HepG2 (cell line): ENCODE results near the gene DNTTIP2. TPM values are rescaled to one million over a fixed set of nuclear protein-coding genes. Genes with fewer than 3 reads are reported as not detected.
A peak's percentile ranks its signal among the peaks of the same experiment; 100 is the strongest.

ENCODE experiments used
- ATAC-seq: fragments of 200-7000 bp; cut with Tn5 transposase; 3 replicates; pipeline ENCODE4 v1.9.1; 2020; ENCODE audit warnings: mild to moderate bottlenecking, moderate library complexity
- BruUV-seq: library from RNA; stranded (reverse); fragments of 400-500 nt; replicated peaks from 2 replicates; lab custom pipeline; 2021; lab: Mats Ljungman, UMichigan
- CTCF ChIA-PET: fragments of 300-600 bp; formaldehyde crosslinking; extraction: SDS; loops from one replicate; lab custom pipeline; 2021; ENCODE audit warnings: low total read pairs, inconsistent platforms, low intra/inter-chr PET ratio; lab: Yijun Ruan, JAX
- POLR2A ChIA-PET: fragments of 350-600 bp; sonication (Branson Sonifier 250); formaldehyde crosslinking; loops from one replicate; lab custom pipeline; 2020; ENCODE audit warnings: antibody characterized with exemption, inconsistent platforms; lab: Yijun Ruan, JAX
- DNase-seq: peaks from one replicate; pipeline ENCODE4 v3.0.0-alpha.2; 2015; ENCODE audit warnings: low spot score
- FAIRE-seq: peaks from 3 replicates; lab custom pipeline; 2011; peaks lifted over from hg19 to GRCh38; lab: Jason Lieb, UNC
- H2AFZ ChIP-seq: one replicate; pipeline ENCODE4 v1.6.1; 2011; ENCODE audit warnings: low read length, inconsistent platforms
- H3K27ac ChIP-seq: fragments of 300-600 bp; 3 replicates; pipeline ENCODE4 v1.8.0; 2011; ENCODE audit warnings: mixed run types, mild to moderate bottlenecking, mixed read lengths, low read length, inconsistent platforms; ENCODE audit not compliant: insufficient read depth; ENCODE audit errors: extremely low read length
- H3K27me3 ChIP-seq, 2 experiments: fragments of 200-600 bp in 1 of 2; 2 replicates in 1 of 2; 3 replicates in 1 of 2; pipeline versions ENCODE4 v1.6.0 to v1.8.0; 2011; ENCODE audit warnings: low read length in 2 of 2, mild to moderate bottlenecking in 2 of 2, moderate library complexity in 2 of 2, inconsistent platforms in 1 of 2; ENCODE audit not compliant: insufficient read depth in 2 of 2, control insufficient read depth in 1 of 2
- H3K36me3 ChIP-seq, 2 experiments: fragments of 200-600 bp in 1 of 2; replicated peaks in 1 of 2; 2 replicates in 1 of 2; 3 replicates in 1 of 2; pipeline versions ENCODE4 v1.5.1 to v1.8.0; 2011; ENCODE audit warnings: low read length in 2 of 2, inconsistent platforms in 1 of 2; ENCODE audit not compliant: insufficient read depth in 2 of 2, control insufficient read depth in 1 of 2
- H3K4me1 ChIP-seq: 2 replicates; pipeline ENCODE4 v1.5.1; 2012; ENCODE audit warnings: low read length, inconsistent platforms; ENCODE audit not compliant: insufficient read depth
- H3K4me2 ChIP-seq: 2 replicates; pipeline ENCODE4 v1.6.0; 2011; ENCODE audit warnings: low read depth, low read length, inconsistent platforms
- H3K4me3 ChIP-seq, 3 experiments: fragments of 200-600 bp in 1 of 3; sonication (generic), shearing (Covaris generic) in 1 of 3; replicated peaks in 1 of 3; 2 replicates each; pipeline ENCODE4 v1.5.1; 2011 to 2016; ENCODE audit warnings: low read length in 3 of 3, inconsistent platforms in 2 of 3, low read depth in 2 of 3, mild to moderate bottlenecking in 2 of 3, control low read depth in 1 of 3, mixed read lengths in 1 of 3; ENCODE audit not compliant: insufficient read depth in 1 of 3
- H3K79me2 ChIP-seq: one replicate; pipeline ENCODE4 v1.6.1; 2011; ENCODE audit warnings: low read length, inconsistent platforms; ENCODE audit not compliant: insufficient read depth
- H3K9ac ChIP-seq: 2 replicates; pipeline ENCODE4 v1.6.0; 2011; ENCODE audit warnings: mild to moderate bottlenecking, low read depth, low read length, inconsistent platforms; ENCODE audit not compliant: insufficient read depth
- H3K9me3 ChIP-seq: 2 replicates; pipeline ENCODE4 v1.5.1; 2012; ENCODE audit warnings: mild to moderate bottlenecking, low read length
- H4K20me1 ChIP-seq: 2 replicates; pipeline ENCODE4 v1.6.0; 2011; ENCODE audit warnings: inconsistent platforms, mild to moderate bottlenecking, low read length, moderate library complexity; ENCODE audit not compliant: insufficient read depth
- ERF ChIP-seq: IDR thresholded peaks from 2 replicates; pipeline ENCODE4 v1.6.1; 2018; ENCODE audit warnings: missing biosample characterization, missing genetic modification reagents
- KLF13 ChIP-seq: sonication (generic); formaldehyde crosslinking; IDR thresholded peaks from 2 replicates; pipeline ENCODE4 v1.4.0; 2020; ENCODE audit warnings: mild to moderate bottlenecking, missing genetic modification reagents
- MBD4 ChIP-seq: IDR thresholded peaks from 2 replicates; pipeline ENCODE4 v1.6.1; 2012; ENCODE audit warnings: low read length, inconsistent platforms, borderline replicate concordance
- MLLT10 ChIP-seq: sonication (generic); formaldehyde crosslinking; IDR thresholded peaks from 2 replicates; pipeline ENCODE4 v1.4.0; 2020; ENCODE audit warnings: missing genetic modification reagents
- RXRA ChIP-seq: sonication (generic); formaldehyde crosslinking; IDR thresholded peaks from 2 replicates; pipeline ENCODE4 v1.5.1; 2020; ENCODE audit warnings: missing genetic modification reagents
- ZNF569 ChIP-seq: sonication (generic); formaldehyde crosslinking; IDR thresholded peaks from 2 replicates; pipeline ENCODE4 v1.5.0; 2020; ENCODE audit warnings: mild to moderate bottlenecking, missing genetic modification reagents, moderate library complexity, borderline replicate concordance
- ZNF570 ChIP-seq: sonication (generic); formaldehyde crosslinking; IDR thresholded peaks from 2 replicates; pipeline ENCODE4 v1.4.0; 2020; ENCODE audit warnings: mild to moderate bottlenecking, missing genetic modification reagents, borderline replicate concordance
- WGBS: methylation state at CpG from one replicate; pipeline ENCODE4 v1.1.6; 2017; ENCODE audit warnings: low lambda C conversion rate; 5-methylcytosine and 5-hydroxymethylcytosine counted together
- in situ Hi-C: cut with HindIII; loops from 2 replicates; pipeline ENCODE4 v1.10.0; 2017; ENCODE audit warnings: low pct_unique_long_range_greater_than_20kb; ENCODE audit not compliant: extremely low pct_ligation_motif_present
- intact Hi-C: fragments of 100-400 bp; cut with micrococcal nuclease; formaldehyde crosslinking; loops from one replicate; pipeline ENCODE4 v1.10.0; 2022; ENCODE audit not compliant: unreplicated experiment
- polyA plus RNA-seq, 8 experiments: library from polyadenylated mRNA; depleted of rRNA in 3 of 8; stranded (reverse) in 7 of 8; unstranded in 1 of 8; fragments of >200 nt; fragmentation: Illumina TruSeq in 4 of 8; extraction: Trizol in 4 of 8; gene quantifications; 2 replicates each; pipeline versions ENCODE4 v1.2.1 to v1.2.3, GENCODE V29; 2011 to 2016; ENCODE audit warnings: low read depth in 4 of 8, missing spikeins in 1 of 8, mixed read lengths in 1 of 8; ENCODE audit not compliant: insufficient read depth in 1 of 8
- total RNA-seq, 5 experiments: library from RNA; depleted of rRNA; stranded (reverse); fragments of >200 nt; fragmentation: Illumina TruSeq; extraction: Trizol; gene quantifications; 2 replicates each; pipeline ENCODE4 v1.2.3, GENCODE V29; 2016; ENCODE audit warnings: low read depth in 1 of 5
- TF ChIP-seq, protein P1 (sequence below): sonication (generic); formaldehyde crosslinking; IDR thresholded peaks from 2 replicates; pipeline ENCODE4 v1.5.0; 2020; ENCODE audit warnings: mild to moderate bottlenecking, missing genetic modification reagents
- TF ChIP-seq, protein P2 (sequence below): sonication (generic); formaldehyde crosslinking; IDR thresholded peaks from 2 replicates; pipeline ENCODE4 v1.4.0; 2020; ENCODE audit warnings: mild to moderate bottlenecking, missing genetic modification reagents
- TF ChIP-seq, protein P3 (sequence below): sonication (generic); formaldehyde crosslinking; IDR thresholded peaks from 2 replicates; pipeline ENCODE4 v1.5.1; 2020; ENCODE audit warnings: missing genetic modification reagents, mild to moderate bottlenecking, borderline replicate concordance
- TF ChIP-seq, protein P4 (sequence below): sonication (generic); formaldehyde crosslinking; conservative IDR thresholded peaks from 2 replicates; pipeline ENCODE4 v1.4.0; 2020; ENCODE audit warnings: mild to moderate bottlenecking, missing genetic modification reagents, moderate library complexity

Gene DNTTIP2
- total and polyA plus RNA-seq, 2 of the 13 experiments (the other 11 are each of a cell fraction or from before 2014, with no cell fraction given), result 11.4 to 63.3 TPM

DNA sequence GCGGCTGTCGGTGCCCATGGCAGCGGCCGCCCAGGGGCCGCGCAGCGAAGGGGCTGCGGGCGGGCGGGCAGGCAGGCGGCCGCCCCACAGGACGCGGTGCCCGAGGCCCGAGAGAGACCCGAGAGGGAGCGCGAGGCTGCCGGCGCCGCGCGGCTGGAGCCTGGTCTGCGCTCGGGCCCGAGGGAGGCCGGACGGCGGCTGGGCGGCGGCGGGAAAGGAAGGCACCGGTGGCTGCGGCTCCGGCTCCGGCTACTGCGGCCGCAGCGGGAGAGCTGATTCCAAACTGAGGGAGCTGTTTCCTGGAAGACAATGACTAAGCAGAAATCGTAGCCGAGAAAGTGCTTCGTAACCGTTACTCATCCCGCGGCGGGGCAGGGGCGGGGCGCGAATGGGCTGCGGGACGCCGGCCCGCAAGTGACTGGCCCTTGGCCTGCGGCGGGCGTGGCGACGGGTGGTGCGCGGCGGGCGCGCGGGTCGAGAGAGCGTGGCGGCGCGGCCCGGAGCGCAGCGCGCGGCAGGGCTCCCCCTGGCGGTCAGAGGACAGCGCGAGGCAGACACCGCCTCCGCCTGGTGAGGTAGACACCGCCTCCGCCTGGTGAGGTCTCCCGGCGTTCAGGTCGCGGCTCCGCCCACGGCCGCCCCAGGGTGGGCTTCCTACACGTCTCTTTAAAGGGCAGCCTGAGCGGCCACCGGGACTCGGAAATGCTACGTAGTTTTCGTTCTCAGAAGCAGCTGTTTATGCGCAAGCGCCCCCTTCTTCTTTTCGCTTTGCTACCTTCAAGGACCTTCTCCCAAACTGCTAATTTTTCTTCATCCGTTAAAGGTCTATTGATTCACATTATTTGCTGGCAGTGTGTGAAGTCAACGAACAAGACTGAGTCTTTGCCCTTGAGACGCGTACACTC lies 30.4 kb upstream of the DNTTIP2 start, which contains the start of gene GCLM:
Gene GCLM, minus strand, starts transcription at position 285 of the 905 bp plus-strand sequence. Its CDS starts 267 bp downstream, at position 18.
- no peak for FAIRE-seq
- 2% methylated on average over 12 of the region's 102 CpGs for WGBS
- POLR2A ChIA-PET, result interaction anchor here (0.6 to 2.4 kb wide), 8 partner anchors 30 to 292 kb away, joined by 3 to 17 read pairs (median 4); partner anchors contain the start of gene DNTTIP2
- no peak for TF ChIP-seq KLF13 (CRISPR knock-in tag)
- TF ChIP-seq ERF (CRISPR knock-in tag), result peak; percentile 70
- TF ChIP-seq MLLT10 (CRISPR knock-in tag), result no peak
- TF ChIP-seq, protein P1, sequence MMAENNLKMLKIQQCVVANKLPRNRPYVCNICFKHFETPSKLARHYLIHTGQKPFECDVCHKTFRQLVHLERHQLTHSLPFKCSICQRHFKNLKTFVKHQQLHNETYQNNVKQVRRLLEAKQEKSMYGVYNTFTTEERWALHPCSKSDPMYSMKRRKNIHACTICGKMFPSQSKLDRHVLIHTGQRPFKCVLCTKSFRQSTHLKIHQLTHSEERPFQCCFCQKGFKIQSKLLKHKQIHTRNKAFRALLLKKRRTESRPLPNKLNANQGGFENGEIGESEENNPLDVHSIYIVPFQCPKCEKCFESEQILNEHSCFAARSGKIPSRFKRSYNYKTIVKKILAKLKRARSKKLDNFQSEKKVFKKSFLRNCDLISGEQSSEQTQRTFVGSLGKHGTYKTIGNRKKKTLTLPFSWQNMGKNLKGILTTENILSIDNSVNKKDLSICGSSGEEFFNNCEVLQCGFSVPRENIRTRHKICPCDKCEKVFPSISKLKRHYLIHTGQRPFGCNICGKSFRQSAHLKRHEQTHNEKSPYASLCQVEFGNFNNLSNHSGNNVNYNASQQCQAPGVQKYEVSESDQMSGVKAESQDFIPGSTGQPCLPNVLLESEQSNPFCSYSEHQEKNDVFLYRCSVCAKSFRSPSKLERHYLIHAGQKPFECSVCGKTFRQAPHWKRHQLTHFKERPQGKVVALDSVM (CRISPR knock-in tag), result 0 out of 2 replicates have a peak, but pooled peaks have one; percentile 43
- no peak for TF ChIP-seq ZNF570
- TF ChIP-seq, protein P2, sequence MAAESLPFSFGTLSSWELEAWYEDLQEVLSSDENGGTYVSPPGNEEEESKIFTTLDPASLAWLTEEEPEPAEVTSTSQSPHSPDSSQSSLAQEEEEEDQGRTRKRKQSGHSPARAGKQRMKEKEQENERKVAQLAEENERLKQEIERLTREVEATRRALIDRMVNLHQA (CRISPR knock-in tag), result no peak
- TF ChIP-seq, protein P3, sequence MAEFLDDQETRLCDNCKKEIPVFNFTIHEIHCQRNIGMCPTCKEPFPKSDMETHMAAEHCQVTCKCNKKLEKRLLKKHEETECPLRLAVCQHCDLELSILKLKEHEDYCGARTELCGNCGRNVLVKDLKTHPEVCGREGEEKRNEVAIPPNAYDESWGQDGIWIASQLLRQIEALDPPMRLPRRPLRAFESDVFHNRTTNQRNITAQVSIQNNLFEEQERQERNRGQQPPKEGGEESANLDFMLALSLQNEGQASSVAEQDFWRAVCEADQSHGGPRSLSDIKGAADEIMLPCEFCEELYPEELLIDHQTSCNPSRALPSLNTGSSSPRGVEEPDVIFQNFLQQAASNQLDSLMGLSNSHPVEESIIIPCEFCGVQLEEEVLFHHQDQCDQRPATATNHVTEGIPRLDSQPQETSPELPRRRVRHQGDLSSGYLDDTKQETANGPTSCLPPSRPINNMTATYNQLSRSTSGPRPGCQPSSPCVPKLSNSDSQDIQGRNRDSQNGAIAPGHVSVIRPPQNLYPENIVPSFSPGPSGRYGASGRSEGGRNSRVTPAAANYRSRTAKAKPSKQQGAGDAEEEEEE (CRISPR knock-in tag), result no peak
- TF ChIP-seq, protein P4, sequence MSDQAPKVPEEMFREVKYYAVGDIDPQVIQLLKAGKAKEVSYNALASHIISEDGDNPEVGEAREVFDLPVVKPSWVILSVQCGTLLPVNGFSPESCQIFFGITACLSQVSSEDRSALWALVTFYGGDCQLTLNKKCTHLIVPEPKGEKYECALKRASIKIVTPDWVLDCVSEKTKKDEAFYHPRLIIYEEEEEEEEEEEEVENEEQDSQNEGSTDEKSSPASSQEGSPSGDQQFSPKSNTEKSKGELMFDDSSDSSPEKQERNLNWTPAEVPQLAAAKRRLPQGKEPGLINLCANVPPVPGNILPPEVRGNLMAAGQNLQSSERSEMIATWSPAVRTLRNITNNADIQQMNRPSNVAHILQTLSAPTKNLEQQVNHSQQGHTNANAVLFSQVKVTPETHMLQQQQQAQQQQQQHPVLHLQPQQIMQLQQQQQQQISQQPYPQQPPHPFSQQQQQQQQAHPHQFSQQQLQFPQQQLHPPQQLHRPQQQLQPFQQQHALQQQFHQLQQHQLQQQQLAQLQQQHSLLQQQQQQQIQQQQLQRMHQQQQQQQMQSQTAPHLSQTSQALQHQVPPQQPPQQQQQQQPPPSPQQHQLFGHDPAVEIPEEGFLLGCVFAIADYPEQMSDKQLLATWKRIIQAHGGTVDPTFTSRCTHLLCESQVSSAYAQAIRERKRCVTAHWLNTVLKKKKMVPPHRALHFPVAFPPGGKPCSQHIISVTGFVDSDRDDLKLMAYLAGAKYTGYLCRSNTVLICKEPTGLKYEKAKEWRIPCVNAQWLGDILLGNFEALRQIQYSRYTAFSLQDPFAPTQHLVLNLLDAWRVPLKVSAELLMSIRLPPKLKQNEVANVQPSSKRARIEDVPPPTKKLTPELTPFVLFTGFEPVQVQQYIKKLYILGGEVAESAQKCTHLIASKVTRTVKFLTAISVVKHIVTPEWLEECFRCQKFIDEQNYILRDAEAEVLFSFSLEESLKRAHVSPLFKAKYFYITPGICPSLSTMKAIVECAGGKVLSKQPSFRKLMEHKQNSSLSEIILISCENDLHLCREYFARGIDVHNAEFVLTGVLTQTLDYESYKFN (CRISPR knock-in tag), result no peak; the same call in 1 of the 2 replicates
- no peak for TF ChIP-seq MBD4
- TF ChIP-seq RXRA (CRISPR knock-in tag), result 0 out of 2 replicates have a peak, but pooled peaks have one; percentile 45
- no peak for TF ChIP-seq ZNF569 (CRISPR knock-in tag)

More for the DNA sequence above, 30.4 kb upstream of the DNTTIP2 start, which contains the start of gene GCLM:
- Histone ChIP-seq H3K4me3 (peak within 1 kb of the TSS; percentile 74 to 92 (median 86)), H3K36me3 (no peaks in the 10 kb centered on the region), H4K20me1 (peaks cover 10% of the 10 kb centered on the region; the same call in 1 of the 2 replicates), H2AFZ (peak within 1 kb of the TSS; percentile 96), H3K27me3 (no peaks in the 10 kb centered on the region; a peak in 1 of 5 replicates), H3K4me2 (peak within 1 kb of the TSS; percentile 99), H3K27ac (peak within 1 kb of the TSS; percentile 83), H3K79me2 (peaks cover 45% of the 10 kb centered on the region), H3K9me3 (no peaks in the 10 kb centered on the region), H3K9ac (peak within 1 kb of the TSS; percentile 82), H3K4me1 (peaks cover 47% of the 10 kb centered on the region)
- CTCF ChIA-PET, result interaction anchor here (1.3 to 2.1 kb wide), 2 partner anchors 71 to 117 kb away, joined by 5 to 17 read pairs; no protein-coding TSS in a partner anchor
- no TSS peak for BruUV-seq
- DNase-seq, result peak; percentile 88
- in situ Hi-C loops (no loop called here), intact Hi-C loops (loop anchor here (10.0 kb wide), 1 partner anchor 425 kb away; no protein-coding TSS in a partner anchor)
- ATAC-seq, result peak; percentile 93
